Activated CD8-positive, alpha-beta memory T cell treated with anti-CD3 and anti-CD28 coated beads, Interleukin-2, amount 10 ng/mL, durations not matched to agents 7 days and 5 days (primary cell): ENCODE measurements around the gene RAP1B. TPM values are rescaled to one million over a fixed set of nuclear protein-coding genes. Genes with fewer than 3 reads are reported as not detected.

Source experiments
- ATAC-seq: fragments of 150-1000 bp; cut with Tn5 transposase; one replicate; pipeline ENCODE4 v1.10.0; 2021; ENCODE audit warnings: moderate library complexity
- CTCF ChIA-PET: fragments of 350-600 bp; sonication (Branson Sonifier 250); formaldehyde crosslinking; loops from one replicate; lab custom pipeline; 2021; ENCODE audit warnings: antibody characterized with exemption; lab: Charles Lee
- DNase-seq: peaks from one replicate; pipeline ENCODE4 v3.0.0-alpha.2; 2020
- H3K27ac Mint-ChIP-seq: one replicate; pipeline ENCODE4 v1.8.0; 2021; ENCODE audit warnings: mild to moderate bottlenecking, mixed read lengths
- H3K27me3 Mint-ChIP-seq: one replicate; pipeline ENCODE4 v1.8.0; 2021; ENCODE audit warnings: mixed read lengths
- H3K36me3 Mint-ChIP-seq: one replicate; pipeline ENCODE4 v1.8.0; 2021; ENCODE audit warnings: mild to moderate bottlenecking, mixed read lengths
- H3K4me1 Mint-ChIP-seq: one replicate; pipeline ENCODE4 v1.8.0; 2021; ENCODE audit warnings: mixed read lengths
- H3K4me3 Mint-ChIP-seq: one replicate; pipeline ENCODE4 v1.8.0; 2021; ENCODE audit warnings: mild to moderate bottlenecking, moderate library complexity, mixed read lengths
- H3K9me3 Mint-ChIP-seq: one replicate; pipeline ENCODE4 v1.8.0; 2022; ENCODE audit warnings: low read depth, mixed read lengths
- total RNA-seq, 2 experiments: library from RNA; stranded (reverse); gene quantifications; one replicate each; pipeline ENCODE4 v1.2.3, GENCODE V29; 2021

The RAP1B gene
- total RNA-seq, 2 experiments from 2014 or later = 211 to 252 TPM

DNA sequence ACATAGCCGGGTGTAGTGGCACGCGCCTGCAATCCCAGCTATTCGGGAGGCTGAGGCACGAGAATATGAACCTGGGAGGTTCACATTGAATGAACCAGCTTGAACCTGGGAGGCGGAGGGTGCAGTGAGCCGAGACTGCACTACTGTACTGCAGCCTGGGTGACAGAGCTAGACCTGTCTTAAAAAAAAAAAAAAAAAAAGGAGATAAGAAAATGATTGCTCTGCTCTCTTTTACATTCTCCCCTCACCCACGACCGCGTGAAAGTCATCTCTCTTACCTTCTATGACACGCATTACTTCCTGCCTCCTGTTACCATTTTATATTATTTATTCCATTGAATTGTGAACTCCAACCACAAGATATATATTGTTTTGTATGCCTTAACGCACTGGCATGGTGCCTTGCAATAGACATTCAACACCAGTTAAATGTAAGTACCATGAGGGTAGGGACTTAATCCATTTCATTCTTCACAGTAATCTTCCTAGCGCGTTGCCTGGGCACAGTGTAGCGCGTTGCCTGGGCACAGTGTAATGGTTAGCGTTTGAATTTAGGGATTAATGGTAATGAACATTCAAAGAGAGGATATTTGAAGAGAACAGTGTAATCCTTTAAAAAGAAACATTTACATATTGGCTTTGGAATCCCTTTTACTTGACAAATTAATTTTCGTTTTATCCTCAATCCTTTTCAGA, 2.7 kb downstream of the RAP1B start:
- Mint-ChIP-seq H3K36me3 (peaks cover 45% of the 10 kb centered on the region), H3K4me1 (peaks cover 50% of the 10 kb centered on the region), H3K9me3 (no peaks in the 10 kb centered on the region), H3K4me3 (peak overlapping the region; percentile 92), H3K27me3 (no peaks in the 10 kb centered on the region), H3K27ac (peak overlapping the region; percentile 97)
- ATAC-seq (peak; percentile 8), DNase-seq (peak; percentile 66)
- CTCF ChIA-PET = interaction anchor here (0.6 to 1.6 kb wide), 7 partner anchors 16 to 253 kb away, joined by 3 to 4 read pairs (median 3); partner anchors contain the start of gene MDM2

DNA sequence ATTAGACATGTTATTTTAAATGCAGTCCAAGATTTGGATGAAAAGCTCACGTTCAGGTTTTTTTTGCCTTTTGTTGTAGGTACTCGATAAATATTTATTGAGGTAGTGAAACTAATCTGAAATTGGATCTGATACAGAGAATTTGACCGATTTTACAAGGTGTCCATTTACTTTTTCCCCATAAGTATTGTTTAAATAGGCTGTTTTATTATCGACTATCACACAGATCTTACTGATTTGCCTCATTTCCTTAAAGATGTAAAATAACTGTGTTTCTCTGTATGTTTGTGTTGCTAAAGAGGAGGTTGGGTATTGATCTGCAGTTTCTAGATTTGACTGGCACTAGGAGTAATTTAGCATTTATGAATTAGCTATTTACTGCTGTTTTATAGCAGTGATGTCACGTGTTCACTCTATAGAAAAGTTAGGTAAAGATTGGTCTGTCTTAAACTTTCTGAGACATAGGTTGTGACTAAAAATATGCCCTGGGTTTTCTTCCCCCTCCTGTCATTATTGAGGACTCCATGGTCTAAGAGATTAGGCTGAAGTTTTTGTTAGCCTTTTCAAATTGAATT, 3.5 kb downstream of the RAP1B start:
- Mint-ChIP-seq H3K27ac (peak overlapping the region; percentile 74), H3K27me3 (no peaks in the 10 kb centered on the region), H3K4me3 (peak overlapping the region; percentile 62), H3K9me3 (no peaks in the 10 kb centered on the region), H3K4me1 (peaks cover 58% of the 10 kb centered on the region), H3K36me3 (peaks cover 54% of the 10 kb centered on the region)
- ATAC-seq = no peak
- CTCF ChIA-PET = interaction anchor here (0.7 to 1.8 kb wide), 5 partner anchors 9 to 254 kb away, joined by 3 to 6 read pairs (median 3); partner anchors contain the start of gene MDM2
- no peak for DNase-seq

DNA sequence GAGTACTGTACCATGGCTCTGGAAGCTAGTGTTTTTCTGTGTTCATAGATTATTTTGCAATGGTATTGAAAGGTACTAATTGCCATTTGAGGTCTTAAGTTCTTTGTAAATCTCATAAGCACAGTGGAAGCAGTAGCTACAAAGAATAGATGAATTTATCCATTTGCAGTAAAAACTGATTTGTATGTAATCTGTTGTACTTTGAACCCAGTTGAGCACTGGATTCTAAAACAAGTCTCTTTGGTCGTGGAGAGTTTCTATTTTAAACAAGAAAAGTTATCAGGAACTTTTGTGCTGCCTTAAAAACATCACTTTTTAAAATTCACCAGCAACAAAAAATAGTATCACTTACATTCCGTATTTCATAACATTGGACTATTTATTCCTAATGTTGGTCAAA, 4.1 kb downstream of the RAP1B start:
- H3K4me1 Mint-ChIP-seq = peaks cover 59% of the 10 kb centered on the region
- H3K36me3 Mint-ChIP-seq = peaks cover 54% of the 10 kb centered on the region
- DNase-seq (no peak), ATAC-seq (no peak)
- H3K4me3 Mint-ChIP-seq = peak overlapping the region; percentile 62
- H3K27me3 Mint-ChIP-seq = no peaks in the 10 kb centered on the region
- CTCF ChIA-PET = interaction anchor here (0.9 to 1.8 kb wide), 2 partner anchors 9 to 21 kb away, joined by 3 to 6 read pairs; no protein-coding TSS in a partner anchor
- H3K9me3 Mint-ChIP-seq = no peaks in the 10 kb centered on the region
- peak overlapping the region; percentile 74 for H3K27ac Mint-ChIP-seq

DNA sequence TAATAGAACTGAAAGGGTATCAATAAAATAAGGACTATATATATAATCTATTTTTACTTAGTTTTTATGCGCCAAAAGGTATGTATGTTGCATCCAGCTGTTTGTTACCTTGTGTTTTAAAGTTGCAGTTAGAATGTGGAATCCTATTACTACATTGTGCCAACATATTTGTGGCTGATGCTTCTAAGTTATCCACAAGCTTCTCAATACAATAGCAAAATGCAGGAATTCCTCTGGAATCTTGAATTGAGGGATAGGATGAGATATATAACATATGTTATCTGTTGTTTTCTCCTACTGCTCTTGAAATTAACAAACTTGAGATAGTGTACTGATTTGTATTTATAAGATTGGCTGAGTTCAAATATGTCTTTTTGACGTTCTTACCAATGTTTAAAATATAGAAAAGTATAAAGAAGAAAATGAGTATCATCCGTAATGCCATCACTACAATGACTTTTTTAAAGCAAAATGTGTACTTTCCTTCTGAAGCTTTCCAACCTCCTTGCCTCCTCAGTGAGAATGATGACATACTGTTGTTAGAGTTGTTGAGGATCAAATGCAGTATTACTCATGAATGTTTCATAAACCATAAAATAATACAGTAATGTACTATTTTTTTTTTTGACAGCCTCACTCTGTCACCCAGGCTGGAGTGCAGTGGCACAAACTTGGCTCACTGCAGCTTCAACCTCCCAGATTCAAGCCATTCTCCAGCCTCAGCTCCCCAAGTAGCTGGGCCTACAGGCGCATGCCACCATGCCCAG, 6.6 kb downstream of the RAP1B start:
- peak overlapping the region; percentile 7 for H3K27ac Mint-ChIP-seq
- H3K4me1 Mint-ChIP-seq = peaks cover 79% of the 10 kb centered on the region
- DNase-seq (no peak), ATAC-seq (no peak)
- H3K9me3 Mint-ChIP-seq = no peaks in the 10 kb centered on the region
- CTCF ChIA-PET = no interaction called here
- H3K4me3 Mint-ChIP-seq = no peak overlapping the region
- H3K36me3 Mint-ChIP-seq = peaks cover 62% of the 10 kb centered on the region
- no peaks in the 10 kb centered on the region for H3K27me3 Mint-ChIP-seq

DNA sequence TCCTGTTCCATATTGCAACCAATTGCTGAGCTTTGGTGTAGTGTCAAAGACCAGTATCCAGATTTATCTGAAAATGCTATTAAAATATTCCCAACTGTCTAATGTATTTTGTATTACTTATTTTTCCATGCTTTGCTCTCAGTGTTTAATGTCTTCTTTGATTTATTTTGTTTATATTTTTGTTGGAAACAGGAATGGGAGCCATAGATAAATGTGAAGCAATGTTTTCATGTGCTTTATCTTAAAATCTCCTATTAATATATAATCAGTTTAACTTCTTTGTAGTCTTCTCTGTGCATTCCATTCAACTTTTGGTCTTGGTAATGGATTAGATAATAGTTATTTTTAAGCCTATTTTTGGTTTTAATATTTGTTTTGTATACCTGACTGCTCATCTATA, 8.8 kb downstream of the RAP1B start:
- peaks cover 74% of the 10 kb centered on the region for H3K4me1 Mint-ChIP-seq
- H3K27ac Mint-ChIP-seq = no peak overlapping the region
- ATAC-seq (no peak), DNase-seq (no peak)
- H3K27me3 Mint-ChIP-seq = no peaks in the 10 kb centered on the region
- CTCF ChIA-PET = interaction anchor here (1.5 kb wide), 1 partner anchor 261 kb away, joined by 4 read pairs; no protein-coding TSS in a partner anchor
- no peaks in the 10 kb centered on the region for H3K9me3 Mint-ChIP-seq
- H3K36me3 Mint-ChIP-seq = peaks cover 65% of the 10 kb centered on the region
- H3K4me3 Mint-ChIP-seq = no peak overlapping the region

DNA sequence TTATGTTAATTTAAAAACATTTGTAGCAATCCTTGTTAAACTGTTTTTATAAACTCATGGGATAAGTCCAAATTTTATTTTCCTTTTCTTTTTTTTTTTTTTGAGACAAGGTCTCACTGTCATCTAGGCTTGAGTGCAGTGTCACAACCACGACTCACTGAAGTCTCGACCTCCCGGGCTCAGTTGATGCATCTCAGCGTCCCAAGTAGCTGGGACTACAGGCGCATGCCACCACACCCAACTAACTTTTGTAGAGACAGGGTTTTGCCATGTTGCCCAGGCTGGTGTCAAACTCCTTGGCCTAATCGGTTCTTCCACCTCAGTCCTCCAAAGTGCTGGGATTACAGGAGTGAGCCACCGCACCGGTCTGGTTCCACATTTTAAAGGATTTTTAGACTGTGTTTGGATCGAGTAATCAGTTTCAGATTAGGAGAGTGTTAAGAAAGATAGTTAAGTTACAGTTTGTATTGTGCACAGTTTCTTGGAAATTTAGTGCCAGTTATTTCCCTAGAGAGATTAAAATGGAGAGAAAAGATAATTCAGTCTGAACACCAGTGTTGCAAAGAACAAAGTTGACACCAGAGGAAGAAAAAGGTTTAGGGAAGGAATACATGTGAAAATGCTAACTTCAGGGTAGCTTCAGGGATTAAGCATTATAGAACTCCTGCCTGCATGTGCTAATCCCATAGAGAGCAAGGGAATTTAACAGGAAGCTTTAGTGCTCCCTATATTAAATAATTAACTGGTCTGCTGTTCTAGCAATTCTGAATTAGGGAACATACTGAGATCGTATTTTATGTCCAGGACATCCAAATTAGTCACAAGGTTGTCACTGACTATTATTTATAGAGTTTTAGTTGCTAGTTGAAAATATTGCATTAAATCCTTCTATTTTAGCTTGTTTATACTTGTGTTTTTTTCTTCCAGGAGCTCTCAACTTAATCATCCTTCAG, 10.1 kb downstream of the RAP1B start:
- no peak overlapping the region for H3K4me3 Mint-ChIP-seq
- ATAC-seq = no peak

DNA sequence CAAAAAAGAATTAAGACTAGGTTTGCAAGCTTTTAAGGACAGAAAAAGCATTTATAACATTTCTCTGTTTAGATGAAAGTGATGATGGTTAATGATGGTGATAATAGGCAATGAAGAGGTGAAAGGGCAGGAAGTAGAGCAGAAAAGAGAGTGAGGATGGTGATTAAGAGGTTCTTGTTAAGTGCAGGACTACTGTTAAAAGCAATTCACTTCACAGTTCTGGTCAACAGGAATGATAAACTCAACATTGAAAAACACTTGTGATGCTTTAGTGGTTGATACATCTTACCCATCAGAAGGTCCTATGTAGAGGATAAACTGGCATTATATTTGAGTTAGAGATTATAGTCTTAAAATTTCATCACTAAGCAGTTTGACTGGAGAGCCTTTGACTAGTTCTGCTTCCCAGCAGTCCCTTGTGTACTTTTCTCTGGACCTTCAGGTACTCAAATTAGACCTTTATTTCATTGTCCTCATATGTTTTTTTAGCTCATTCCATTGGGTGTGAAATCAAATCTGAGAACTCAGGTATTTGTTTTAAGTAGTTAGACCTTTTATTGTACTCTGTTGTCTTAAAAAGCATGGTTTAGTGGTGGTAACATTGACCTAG, 10.9 kb downstream of the RAP1B start:
- peaks cover 65% of the 10 kb centered on the region for H3K4me1 Mint-ChIP-seq
- H3K36me3 Mint-ChIP-seq = peaks cover 74% of the 10 kb centered on the region
- peak overlapping the region; percentile 44 for H3K27ac Mint-ChIP-seq
- DNase-seq (no peak), ATAC-seq (no peak)
- CTCF ChIA-PET = interaction anchor here (0.6 kb wide), 1 partner anchor 351 kb away, joined by 3 read pairs; no protein-coding TSS in a partner anchor
- no peaks in the 10 kb centered on the region for H3K27me3 Mint-ChIP-seq
- H3K4me3 Mint-ChIP-seq = no peak overlapping the region
- H3K9me3 Mint-ChIP-seq = no peaks in the 10 kb centered on the region

More for the DNA sequence above, 10.1 kb downstream of the RAP1B start:
- no peak for DNase-seq
- Mint-ChIP-seq H3K36me3 (peaks cover 66% of the 10 kb centered on the region), H3K9me3 (no peaks in the 10 kb centered on the region), H3K27me3 (no peaks in the 10 kb centered on the region), H3K4me1 (peaks cover 64% of the 10 kb centered on the region), H3K27ac (peak overlapping the region; percentile 44)
- CTCF ChIA-PET = interaction anchor here (0.6 kb wide), 2 partner anchors 50 to 350 kb away, joined by 3 read pairs; no protein-coding TSS in a partner anchor

DNA sequence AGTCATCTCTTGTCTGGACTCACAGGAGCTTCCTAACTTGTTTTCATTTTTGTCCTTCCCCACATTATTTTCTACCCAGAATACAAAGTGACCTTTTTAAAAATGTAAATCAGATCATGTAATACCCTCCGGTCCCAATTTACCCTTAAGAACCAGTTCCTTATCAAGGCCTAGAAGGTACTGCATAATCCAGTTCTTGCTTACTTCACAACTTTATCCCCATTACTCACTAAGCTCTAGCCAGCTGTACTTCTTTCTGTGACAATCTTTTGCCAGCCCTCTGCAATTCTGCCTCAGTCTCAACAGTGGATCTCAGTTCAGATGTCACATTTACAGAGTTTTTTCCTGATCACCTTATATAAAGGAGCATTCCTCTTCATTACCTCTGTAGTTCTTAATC, 11.6 kb downstream of the RAP1B start:
- Mint-ChIP-seq H3K4me3 (no peak overlapping the region), H3K9me3 (peaks cover 2% of the 10 kb centered on the region), H3K27ac (peak overlapping the region; percentile 50), H3K27me3 (no peaks in the 10 kb centered on the region), H3K4me1 (peaks cover 68% of the 10 kb centered on the region), H3K36me3 (peaks cover 79% of the 10 kb centered on the region)
- no peak for DNase-seq
- CTCF ChIA-PET = no interaction called here
- no peak for ATAC-seq

DNA sequence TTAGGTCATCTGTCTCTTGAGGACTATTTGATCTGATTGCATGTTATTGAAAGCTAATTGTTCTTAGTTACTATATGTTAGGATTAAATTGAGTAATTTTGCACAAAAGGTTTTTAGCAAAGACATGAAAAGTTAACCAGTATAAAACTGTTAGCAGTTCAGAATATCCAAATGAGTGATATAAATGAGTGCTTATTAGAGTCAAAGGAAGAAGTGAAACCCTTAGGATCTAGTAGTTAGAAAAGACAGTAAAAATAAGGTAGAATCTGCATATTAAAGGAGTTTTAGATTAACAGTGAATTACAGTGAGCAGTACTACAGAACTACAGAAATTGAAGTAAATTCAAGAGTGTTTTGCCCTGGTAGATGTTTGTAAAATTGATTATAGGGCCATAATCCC, 12.4 kb downstream of the RAP1B start:
- Mint-ChIP-seq H3K36me3 (peaks cover 83% of the 10 kb centered on the region), H3K9me3 (peaks cover 5% of the 10 kb centered on the region), H3K4me1 (peaks cover 70% of the 10 kb centered on the region), H3K27me3 (no peaks in the 10 kb centered on the region), H3K4me3 (no peak overlapping the region), H3K27ac (no peak overlapping the region)
- CTCF ChIA-PET = no interaction called here
- ATAC-seq (no peak), DNase-seq (no peak)

DNA sequence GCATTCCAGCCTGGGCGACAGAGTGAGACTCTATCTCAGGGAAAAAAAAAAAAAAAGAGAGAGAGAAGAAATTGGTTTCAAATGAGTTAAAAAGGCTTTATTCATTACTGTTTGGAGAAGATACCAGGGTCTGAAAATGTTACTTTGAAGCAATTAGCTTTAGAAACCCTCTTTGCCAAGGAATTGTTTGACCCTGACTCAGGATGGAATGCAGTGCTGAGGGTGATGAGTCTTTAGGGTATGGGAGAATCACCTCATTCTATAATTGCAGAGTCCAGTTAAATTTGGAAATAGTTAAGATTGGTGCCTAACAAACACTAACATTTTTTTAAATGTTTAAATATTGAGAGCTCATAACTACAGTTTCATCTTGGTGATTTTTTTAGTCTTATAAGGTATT, 13.3 kb downstream of the RAP1B start:
- H3K9me3 Mint-ChIP-seq = peaks cover 5% of the 10 kb centered on the region
- no peak overlapping the region for H3K4me3 Mint-ChIP-seq
- H3K27me3 Mint-ChIP-seq = no peaks in the 10 kb centered on the region
- H3K36me3 Mint-ChIP-seq = peaks cover 81% of the 10 kb centered on the region
- no peak overlapping the region for H3K27ac Mint-ChIP-seq
- ATAC-seq (no peak), DNase-seq (no peak)
- H3K4me1 Mint-ChIP-seq = peaks cover 67% of the 10 kb centered on the region
- CTCF ChIA-PET = no interaction called here

DNA sequence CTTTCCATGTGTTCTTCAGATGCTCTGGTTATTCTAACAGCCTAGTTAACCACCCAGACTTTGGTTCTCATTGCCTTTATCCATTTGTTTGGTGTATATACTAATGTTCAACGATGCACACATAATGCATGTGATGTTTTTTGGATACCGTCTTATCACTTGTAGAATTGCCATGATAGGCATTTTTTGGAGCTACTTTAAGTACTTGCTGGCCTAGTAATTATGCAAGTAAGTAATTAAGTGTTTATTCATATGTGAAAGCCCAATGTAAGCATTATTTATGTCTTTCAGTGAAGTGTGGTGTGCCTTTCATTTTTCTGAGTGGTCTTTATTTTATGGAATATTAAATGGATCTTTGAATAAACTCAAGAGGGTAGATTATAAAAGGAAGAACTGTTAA, 14.2 kb downstream of the RAP1B start:
- peaks cover 5% of the 10 kb centered on the region for H3K9me3 Mint-ChIP-seq
- H3K4me1 Mint-ChIP-seq = peaks cover 63% of the 10 kb centered on the region
- H3K27ac Mint-ChIP-seq = no peak overlapping the region
- DNase-seq = no peak
- H3K27me3 Mint-ChIP-seq = no peaks in the 10 kb centered on the region
- no peak overlapping the region for H3K4me3 Mint-ChIP-seq
- CTCF ChIA-PET = no interaction called here
- no peak for ATAC-seq
- peaks cover 85% of the 10 kb centered on the region for H3K36me3 Mint-ChIP-seq

DNA sequence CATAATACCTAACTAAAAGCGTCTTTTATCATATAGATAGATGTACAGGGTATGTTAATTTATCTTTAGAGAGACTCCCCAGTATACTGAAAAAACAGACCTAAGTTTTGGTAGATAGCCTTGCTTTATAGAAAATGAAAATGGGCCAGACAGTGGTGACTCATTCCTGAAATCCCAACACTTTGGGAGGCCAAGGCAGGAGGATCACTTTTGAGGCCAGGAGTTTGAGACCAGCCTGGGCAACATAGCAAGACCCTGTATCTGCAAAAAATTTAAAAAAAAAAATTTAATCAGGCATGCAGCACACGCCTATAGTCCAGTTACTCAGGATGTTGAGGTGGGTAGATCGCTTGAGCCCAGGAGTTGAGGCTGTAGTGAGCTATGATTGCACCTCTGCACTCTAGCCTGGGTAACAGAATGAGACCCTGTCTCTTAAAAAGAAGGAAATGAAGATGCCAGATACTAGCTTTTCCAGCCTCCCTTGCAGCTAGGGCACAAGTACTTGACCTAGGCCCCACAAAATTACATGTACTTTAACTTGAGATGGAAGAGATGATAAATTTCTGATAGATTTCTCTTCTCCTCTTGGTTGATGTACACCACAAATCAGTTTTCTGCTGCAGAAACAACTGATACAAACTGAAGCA, 17.1 kb downstream of the RAP1B start:
- Mint-ChIP-seq H3K4me1 (peaks cover 59% of the 10 kb centered on the region), H3K27ac (no peak overlapping the region), H3K27me3 (no peaks in the 10 kb centered on the region), H3K4me3 (no peak overlapping the region), H3K9me3 (peaks cover 5% of the 10 kb centered on the region), H3K36me3 (peaks cover 74% of the 10 kb centered on the region)
- DNase-seq = no peak
- no peak for ATAC-seq
- CTCF ChIA-PET = no interaction called here
